Activated CD4-positive, alpha-beta T cell treated with anti-CD3 and anti-CD28 coated beads for 36 hours (primary cell): ENCODE data around the gene CIITA. TPM values are rescaled to one million over a fixed set of nuclear protein-coding genes. Genes with fewer than 3 reads are reported as not detected.

Experiments used
- ATAC-seq: fragments of 200-7000 bp; cut with Tn5 transposase; one replicate; pipeline ENCODE4 v1.10.0; 2021; ENCODE audit warnings: mild to moderate bottlenecking, moderate library complexity
- CTCF ChIA-PET: fragments of 350-600 bp; sonication (Branson Sonifier 250); formaldehyde crosslinking; loops from one replicate; lab custom pipeline; 2021; ENCODE audit warnings: antibody characterized with exemption; lab: Charles Lee
- POLR2A ChIA-PET: fragments of 350-600 bp; sonication (Branson Sonifier 250); formaldehyde crosslinking; loops from one replicate; lab custom pipeline; 2021; ENCODE audit warnings: antibody characterized with exemption, inconsistent platforms; lab: Charles Lee
- DNase-seq: peaks from one replicate; pipeline ENCODE4 v3.0.0-alpha.2; 2020
- H3K27ac Mint-ChIP-seq: one replicate; pipeline ENCODE4 v1.8.0; 2021; ENCODE audit warnings: mixed read lengths
- H3K27me3 Mint-ChIP-seq: one replicate; pipeline ENCODE4 v1.8.0; 2021; ENCODE audit warnings: mixed read lengths
- H3K36me3 Mint-ChIP-seq: one replicate; pipeline ENCODE4 v1.8.0; 2021; ENCODE audit warnings: low read depth, mixed read lengths
- H3K4me1 Mint-ChIP-seq: one replicate; pipeline ENCODE4 v1.8.0; 2021; ENCODE audit warnings: mixed read lengths
- H3K4me3 Mint-ChIP-seq: one replicate; pipeline ENCODE4 v1.8.0; 2021; ENCODE audit warnings: mild to moderate bottlenecking, moderate library complexity, mixed read lengths
- H3K9me3 Mint-ChIP-seq: one replicate; pipeline ENCODE4 v1.8.0; 2021; ENCODE audit warnings: low read depth, mixed read lengths
- intact Hi-C, 2 experiments: fragments of 100-400 bp; cut with DNase I in 1 of 2; cut with micrococcal nuclease in 1 of 2; formaldehyde crosslinking; loops; one replicate each; pipeline versions ENCODE4 v1.14.2 to v1.15.1; 2022 to 2024; cut with DNase I, micrococcal nuclease
- total RNA-seq, 2 experiments: library from RNA; stranded (reverse); gene quantifications; one replicate each; pipeline ENCODE4 v1.2.3, GENCODE V29; 2021

CIITA gene
- total RNA-seq, 2 experiments from 2014 or later, result 0.87 to 1.4 TPM

- no peak for DNase-seq
- no peak for ATAC-seq
- CTCF ChIA-PET, result no interaction called here
- peaks cover 5% of the 10 kb centered on the region for H3K36me3 Mint-ChIP-seq
- H3K4me3 Mint-ChIP-seq, result no peak overlapping the region
- peaks cover 8% of the 10 kb centered on the region for H3K9me3 Mint-ChIP-seq
- intact Hi-C loops, result no loop called here
- no peak overlapping the region for H3K27ac Mint-ChIP-seq
- no peaks in the 10 kb centered on the region for H3K4me1 Mint-ChIP-seq
- H3K27me3 Mint-ChIP-seq, result no peaks in the 10 kb centered on the region
- POLR2A ChIA-PET, result no interaction called here
Measured at GRCh38 chr16:10906482-10906881, 29.5 kb downstream of the CIITA start.

DNA sequence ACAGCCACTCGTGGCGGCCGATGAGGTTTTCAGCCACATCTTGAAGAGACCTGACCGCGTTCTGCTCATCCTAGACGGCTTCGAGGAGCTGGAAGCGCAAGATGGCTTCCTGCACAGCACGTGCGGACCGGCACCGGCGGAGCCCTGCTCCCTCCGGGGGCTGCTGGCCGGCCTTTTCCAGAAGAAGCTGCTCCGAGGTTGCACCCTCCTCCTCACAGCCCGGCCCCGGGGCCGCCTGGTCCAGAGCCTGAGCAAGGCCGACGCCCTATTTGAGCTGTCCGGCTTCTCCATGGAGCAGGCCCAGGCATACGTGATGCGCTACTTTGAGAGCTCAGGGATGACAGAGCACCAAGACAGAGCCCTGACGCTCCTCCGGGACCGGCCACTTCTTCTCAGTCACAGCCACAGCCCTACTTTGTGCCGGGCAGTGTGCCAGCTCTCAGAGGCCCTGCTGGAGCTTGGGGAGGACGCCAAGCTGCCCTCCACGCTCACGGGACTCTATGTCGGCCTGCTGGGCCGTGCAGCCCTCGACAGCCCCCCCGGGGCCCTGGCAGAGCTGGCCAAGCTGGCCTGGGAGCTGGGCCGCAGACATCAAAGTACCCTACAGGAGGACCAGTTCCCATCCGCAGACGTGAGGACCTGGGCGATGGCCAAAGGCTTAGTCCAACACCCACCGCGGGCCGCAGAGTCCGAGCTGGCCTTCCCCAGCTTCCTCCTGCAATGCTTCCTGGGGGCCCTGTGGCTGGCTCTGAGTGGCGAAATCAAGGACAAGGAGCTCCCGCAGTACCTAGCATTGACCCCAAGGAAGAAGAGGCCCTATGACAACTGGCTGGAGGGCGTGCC is 30.1 kb downstream of the CIITA start:
- ChIA-PET POLR2A (interaction anchor here (0.6 kb wide), 1 partner anchor 77 kb away, joined by 4 read pairs; no protein-coding TSS in a partner anchor), CTCF (interaction anchor here (0.6 kb wide), 1 partner anchor 28 kb away, joined by 3 read pairs; no protein-coding TSS in a partner anchor)
- ATAC-seq (no peak), DNase-seq (no peak)
- Mint-ChIP-seq H3K4me1 (no peaks in the 10 kb centered on the region), H3K27me3 (no peaks in the 10 kb centered on the region), H3K36me3 (peaks cover 5% of the 10 kb centered on the region), H3K9me3 (peaks cover 8% of the 10 kb centered on the region), H3K4me3 (no peak overlapping the region), H3K27ac (no peak overlapping the region)
- intact Hi-C loops, result no loop called here

- DNase-seq (no peak), ATAC-seq (no peak)
- ChIA-PET CTCF (no interaction called here), POLR2A (no interaction called here)
- intact Hi-C loops, result no loop called here
- Mint-ChIP-seq H3K4me1 (no peaks in the 10 kb centered on the region), H3K4me3 (no peak overlapping the region), H3K36me3 (peaks cover 4% of the 10 kb centered on the region), H3K27ac (no peak overlapping the region), H3K27me3 (no peaks in the 10 kb centered on the region), H3K9me3 (peaks cover 6% of the 10 kb centered on the region)
Measured at GRCh38 chr16:10907757-10908045, 30.7 kb downstream of the CIITA start.

DNA sequence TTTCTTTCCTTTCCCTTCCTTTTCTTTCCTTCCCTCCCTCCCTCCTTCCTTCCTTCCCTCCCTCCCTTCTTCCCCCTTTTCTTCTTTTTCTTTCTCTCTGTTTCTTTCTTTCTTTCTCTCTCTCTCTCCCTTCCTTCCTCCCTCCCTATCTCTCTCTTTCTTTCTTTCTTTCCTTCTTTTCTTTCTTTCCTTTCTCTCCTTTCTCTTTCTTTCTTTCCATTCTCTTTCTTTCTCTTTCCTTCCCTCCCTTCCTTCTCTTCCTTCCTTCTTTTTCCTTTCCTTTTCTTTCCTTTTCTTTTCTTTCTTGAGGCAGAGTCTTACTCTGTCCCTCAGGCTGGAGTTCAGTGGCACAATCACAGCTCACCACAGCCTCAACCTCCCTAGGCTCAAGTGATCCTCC is 34.3 kb downstream of the CIITA start:
- no peak for DNase-seq
- no peak for ATAC-seq
- ChIA-PET POLR2A (interaction anchor here (0.7 kb wide), 1 partner anchor 529 kb away, joined by 4 read pairs; no protein-coding TSS in a partner anchor), CTCF (interaction anchor here (1.3 kb wide), 1 partner anchor 11 kb away, joined by 4 read pairs; no protein-coding TSS in a partner anchor)
- Mint-ChIP-seq H3K9me3 (no peaks in the 10 kb centered on the region), H3K4me3 (no peak overlapping the region), H3K4me1 (peaks cover 9% of the 10 kb centered on the region), H3K27ac (no peak overlapping the region), H3K27me3 (no peaks in the 10 kb centered on the region), H3K36me3 (no peaks in the 10 kb centered on the region)
- intact Hi-C loops, result no loop called here

DNA sequence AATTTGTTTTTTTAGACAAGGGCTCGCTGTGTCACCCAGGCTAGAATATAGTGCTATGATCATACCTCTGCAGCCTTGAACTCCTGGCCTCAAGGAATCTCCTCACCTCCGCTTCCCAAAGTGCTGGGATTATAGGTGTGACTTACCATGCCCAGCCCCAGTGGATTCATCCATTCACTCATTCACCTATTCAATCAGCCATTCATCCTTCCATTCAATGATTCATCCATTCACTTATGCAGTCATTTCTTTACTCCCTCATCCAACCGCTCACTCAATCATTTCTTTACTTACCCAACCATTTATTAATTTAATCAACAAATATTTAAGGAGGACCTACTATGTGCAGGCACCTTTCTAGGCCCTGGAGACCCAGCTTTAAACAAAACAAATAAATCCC is 39.5 kb downstream of the CIITA start:
- CTCF ChIA-PET, result interaction anchor here (1.2 to 1.5 kb wide), 4 partner anchors 26 to 405 kb away, joined by 3 to 7 read pairs (median 4); partner anchors contain the start of gene DEXI
- peaks cover 13% of the 10 kb centered on the region for H3K4me1 Mint-ChIP-seq
- H3K36me3 Mint-ChIP-seq, result no peaks in the 10 kb centered on the region
- DNase-seq (no peak), ATAC-seq (peak; percentile 30)
- no peaks in the 10 kb centered on the region for H3K9me3 Mint-ChIP-seq
- no peak overlapping the region for H3K27ac Mint-ChIP-seq
- no peak overlapping the region for H3K4me3 Mint-ChIP-seq
- H3K27me3 Mint-ChIP-seq, result no peaks in the 10 kb centered on the region
- intact Hi-C loops, result loop anchor here (1.0 to 5.0 kb wide), 4 partner anchors 46 to 649 kb away; no protein-coding TSS in a partner anchor
- POLR2A ChIA-PET, result interaction anchor here (0.5 to 1.9 kb wide), 2 partner anchors 25 to 172 kb away, joined by 3 to 4 read pairs; partner anchors contain the start of gene NUBP1

GRCh38 chr16:10918294-10919002 is 41.4 kb downstream of the CIITA start:
- Mint-ChIP-seq H3K4me1 (peaks cover 13% of the 10 kb centered on the region), H3K4me3 (no peak overlapping the region), H3K27ac (no peak overlapping the region), H3K27me3 (no peaks in the 10 kb centered on the region), H3K9me3 (no peaks in the 10 kb centered on the region), H3K36me3 (no peaks in the 10 kb centered on the region)
- intact Hi-C loops, result loop anchor here (1.0 to 5.0 kb wide), 8 partner anchors 48 to 651 kb away; no protein-coding TSS in a partner anchor
- ATAC-seq, result peak; percentile 74
- ChIA-PET POLR2A (interaction anchor here (0.8 to 1.1 kb wide), 2 partner anchors 24 to 316 kb away, joined by 3 to 10 read pairs; partner anchors contain the start of gene DEXI), CTCF (interaction anchor here (0.6 to 2.3 kb wide), 24 partner anchors 8 to 1779 kb away, joined by 3 to 16 read pairs (median 4); partner anchors contain the start of gene NUBP1)
- peak; percentile 92 for DNase-seq

- DNase-seq, result no peak
- POLR2A ChIA-PET, result interaction anchor here (0.8 to 1.1 kb wide), 2 partner anchors 23 to 315 kb away, joined by 3 to 10 read pairs; partner anchors contain the start of gene DEXI
- Mint-ChIP-seq H3K9me3 (no peaks in the 10 kb centered on the region), H3K27ac (no peak overlapping the region), H3K4me1 (peaks cover 13% of the 10 kb centered on the region), H3K4me3 (no peak overlapping the region), H3K27me3 (no peaks in the 10 kb centered on the region), H3K36me3 (no peaks in the 10 kb centered on the region)
- CTCF ChIA-PET, result interaction anchor here (0.6 to 2.3 kb wide), 21 partner anchors 8 to 404 kb away, joined by 3 to 16 read pairs (median 4); partner anchors contain the start of gene NUBP1
- no peak for ATAC-seq
- intact Hi-C loops, result loop anchor here (2.0 to 5.0 kb wide), 4 partner anchors 48 to 652 kb away; no protein-coding TSS in a partner anchor
Measured at GRCh38 chr16:10919003-10919351, 42.0 kb downstream of the CIITA start.

DNA sequence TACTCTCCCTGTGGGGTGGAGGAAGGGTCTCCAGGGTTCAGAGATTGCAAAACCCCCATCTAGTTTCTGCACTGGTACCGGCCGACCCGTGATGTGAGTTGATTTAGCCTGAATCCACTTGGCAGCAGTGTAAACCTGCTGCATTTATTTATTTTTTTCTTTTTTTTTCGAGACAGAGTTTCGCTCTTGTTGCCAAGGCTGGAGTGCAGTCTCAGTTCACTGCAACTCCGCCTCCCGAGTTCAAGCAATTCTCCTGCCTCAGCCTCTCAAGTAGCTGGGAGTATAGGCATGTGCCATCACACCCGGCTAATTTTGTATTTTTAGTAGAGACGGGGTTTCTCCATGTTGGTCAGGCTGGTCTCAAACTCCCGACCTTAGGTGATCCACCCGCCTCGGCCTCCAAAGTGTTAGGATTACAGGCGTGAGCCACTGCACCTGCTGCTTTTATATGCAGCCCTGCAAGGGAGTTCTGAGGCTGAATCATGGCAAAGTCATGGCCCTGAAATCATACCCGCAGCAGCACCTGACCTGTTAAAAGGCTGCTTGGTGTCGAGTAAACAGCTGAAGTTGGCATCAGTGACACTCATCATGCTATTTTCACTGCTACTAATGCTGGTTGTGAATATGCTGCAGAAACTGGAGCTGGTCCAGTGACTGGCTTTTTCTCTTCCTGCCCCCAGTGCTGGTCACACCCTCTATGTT is 43.9 kb downstream of the CIITA start:
- H3K36me3 Mint-ChIP-seq, result peaks cover 10% of the 10 kb centered on the region
- no peak for DNase-seq
- peaks cover 8% of the 10 kb centered on the region for H3K4me1 Mint-ChIP-seq
- H3K27ac Mint-ChIP-seq, result no peak overlapping the region
- ATAC-seq, result no peak
- ChIA-PET CTCF (no interaction called here), POLR2A (no interaction called here)
- intact Hi-C loops, result no loop called here
- no peaks in the 10 kb centered on the region for H3K27me3 Mint-ChIP-seq
- no peak overlapping the region for H3K4me3 Mint-ChIP-seq
- H3K9me3 Mint-ChIP-seq, result no peaks in the 10 kb centered on the region

DNA sequence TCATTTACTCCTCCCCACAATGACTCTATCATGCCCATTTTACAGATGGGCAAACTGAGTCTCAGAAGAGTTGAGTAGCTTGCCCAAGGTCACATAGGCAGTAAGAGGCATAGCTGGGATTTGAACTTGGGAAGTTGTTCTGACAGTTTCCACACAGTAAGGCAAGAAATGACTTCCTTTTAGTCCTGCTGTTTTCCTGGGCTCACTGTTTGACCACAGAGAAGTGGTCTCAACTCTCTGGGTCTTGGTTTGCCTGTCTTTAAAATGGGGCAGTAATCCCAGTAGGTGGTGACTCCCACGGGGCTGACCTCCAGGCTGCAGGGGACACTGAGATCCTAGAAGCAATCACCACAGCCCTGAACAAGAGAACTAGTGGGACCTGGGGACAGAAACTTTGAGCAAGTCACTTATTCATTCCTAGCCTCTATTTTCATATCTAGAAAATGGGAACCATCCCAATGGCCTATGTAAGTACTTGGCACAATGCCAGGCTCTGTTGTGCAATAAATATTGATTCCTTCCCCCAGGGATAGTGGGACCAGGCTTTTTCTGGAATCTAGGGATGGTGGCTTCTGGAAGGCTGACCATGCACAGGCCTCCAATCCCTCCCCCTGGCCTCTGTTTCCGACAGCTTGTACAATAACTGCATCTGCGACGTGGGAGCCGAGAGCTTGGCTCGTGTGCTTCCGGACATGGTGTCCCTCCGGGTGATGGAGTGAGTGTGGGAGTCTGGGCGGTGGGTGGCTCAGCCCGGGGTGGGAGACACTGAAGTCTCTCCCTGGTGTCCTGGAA is 44.7 kb downstream of the CIITA start:
- no peak overlapping the region for H3K4me3 Mint-ChIP-seq
- ATAC-seq (no peak), DNase-seq (no peak)
- H3K27ac Mint-ChIP-seq, result no peak overlapping the region
- H3K27me3 Mint-ChIP-seq, result no peaks in the 10 kb centered on the region
- CTCF ChIA-PET, result interaction anchor here (0.7 to 2.0 kb wide), 5 partner anchors 10 to 407 kb away, joined by 3 to 6 read pairs (median 3); no protein-coding TSS in a partner anchor
- H3K36me3 Mint-ChIP-seq, result peaks cover 16% of the 10 kb centered on the region
- intact Hi-C loops, result no loop called here
- POLR2A ChIA-PET, result no interaction called here
- no peaks in the 10 kb centered on the region for H3K9me3 Mint-ChIP-seq
- peaks cover 1% of the 10 kb centered on the region for H3K4me1 Mint-ChIP-seq
